K562 (cell line): ENCODE results near the gene DHCR24. TPM values are rescaled to one million over a fixed set of nuclear protein-coding genes. Genes with fewer than 3 reads are reported as not detected.

Source experiments
- ATAC-seq: fragments of 200-7000 bp; cut with Tn5 transposase; 3 replicates; pipeline ENCODE4 v1.9.1; 2020; ENCODE audit warnings: moderate library complexity
- BruUV-seq: library from RNA; stranded (reverse); fragments of 400-500 nt; replicated peaks from 2 replicates; lab custom pipeline; 2021; lab: Mats Ljungman, UMichigan
- CTCF ChIA-PET: fragments of 300-600 bp; formaldehyde crosslinking; extraction: SDS; loops from one replicate; lab custom pipeline; 2021; ENCODE audit warnings: low intra/inter-chr PET ratio; lab: Yijun Ruan, JAX
- POLR2A ChIA-PET: fragments of 300-600, 350-650 bp; sonication (Branson Sonifier 250); formaldehyde crosslinking; extraction: SDS; loops from one replicate; lab custom pipeline; 2021; ENCODE audit warnings: antibody characterized with exemption, inconsistent platforms; lab: Yijun Ruan, JAX
- DNase-seq, 4 experiments: peaks; one replicate each; pipeline versions ENCODE4 v3.0.0 to v3.0.0-alpha.2; 2011 to 2018; ENCODE audit warnings: low spot score in 3 of 4, mixed read lengths in 3 of 4; ENCODE audit errors: extremely low read depth in 1 of 4
- FAIRE-seq: peaks from 2 replicates; lab custom pipeline; 2011; peaks lifted over from hg19 to GRCh38; lab: Jason Lieb, UNC
- H2AFZ ChIP-seq: 2 replicates; pipeline ENCODE4 v1.6.0; 2011; ENCODE audit warnings: low read depth, low read length, control low read depth, inconsistent platforms
- H3K27ac ChIP-seq: fragments of 200-600 bp; 3 replicates; pipeline ENCODE4 v1.8.0; 2011; ENCODE audit warnings: low read depth, mild to moderate bottlenecking, control low read depth, inconsistent platforms, low read length, moderate library complexity, mixed read lengths; ENCODE audit errors: extremely low read depth
- H3K27me3 ChIP-seq, 2 experiments: fragments of 300-600 bp in 1 of 2; 2 replicates in 1 of 2; 3 replicates in 1 of 2; pipeline versions ENCODE4 v1.6.0 to v1.8.0; 2011; ENCODE audit warnings: inconsistent platforms in 2 of 2, low read length in 2 of 2, mild to moderate bottlenecking in 1 of 2, mixed read lengths in 1 of 2, moderate library complexity in 1 of 2; ENCODE audit not compliant: control insufficient read depth in 2 of 2, insufficient read depth in 2 of 2
- H3K36me3 ChIP-seq: fragments of 300-600 bp; 3 replicates; pipeline ENCODE4 v1.8.0; 2011; ENCODE audit warnings: mild to moderate bottlenecking, low read length, inconsistent platforms; ENCODE audit not compliant: control insufficient read depth, insufficient read depth
- H3K4me1 ChIP-seq, 2 experiments: fragments of 200-600 bp in 1 of 2; replicated peaks in 1 of 2; 2 replicates in 1 of 2; 3 replicates in 1 of 2; pipeline versions ENCODE4 v1.5.1 to v1.8.0; 2011; ENCODE audit warnings: inconsistent platforms in 2 of 2, low read length in 2 of 2, mild to moderate bottlenecking in 1 of 2, mixed read lengths in 1 of 2, moderate library complexity in 1 of 2; ENCODE audit not compliant: control insufficient read depth in 2 of 2, insufficient read depth in 2 of 2
- H3K4me2 ChIP-seq: 2 replicates; pipeline ENCODE4 v1.6.1; 2011; ENCODE audit warnings: low read length, control low read depth, inconsistent platforms, mixed read lengths; ENCODE audit not compliant: insufficient read depth
- H3K4me3 ChIP-seq: fragments of 200-600 bp; sonication (generic), shearing (Covaris generic); 2 replicates; pipeline ENCODE4 v1.5.1; 2016; ENCODE audit warnings: control low read depth, inconsistent platforms
- H3K79me2 ChIP-seq: fragments of 200-600 bp; 3 replicates; pipeline ENCODE4 v1.8.0; 2011; ENCODE audit warnings: low read length, inconsistent platforms; ENCODE audit not compliant: control insufficient read depth, insufficient read depth
- H3K9ac ChIP-seq, 2 experiments: 2 replicates each; pipeline versions ENCODE4 v1.6.0 to v1.6.1; 2011; ENCODE audit warnings: low read depth in 2 of 2, low read length in 2 of 2, control low read depth in 1 of 2, inconsistent platforms in 1 of 2, mild to moderate bottlenecking in 1 of 2, mixed read lengths in 1 of 2; ENCODE audit not compliant: insufficient read depth in 1 of 2
- H3K9me1 ChIP-seq: one replicate; pipeline ENCODE4 v1.6.0; 2011; ENCODE audit warnings: inconsistent platforms, mild to moderate bottlenecking, low read length, moderate library complexity; ENCODE audit not compliant: control insufficient read depth, insufficient read depth
- H3K9me3 ChIP-seq: replicated peaks from 2 replicates; pipeline ENCODE4 v1.5.1; 2011; ENCODE audit warnings: low read depth, low read length, inconsistent platforms; ENCODE audit not compliant: control insufficient read depth, insufficient read depth
- H4K20me1 ChIP-seq: replicated peaks from 2 replicates; pipeline ENCODE4 v1.6.1; 2011; ENCODE audit warnings: low read length, inconsistent platforms, mixed read lengths; ENCODE audit not compliant: control insufficient read depth, insufficient read depth
- ARNT ChIP-seq, 2 experiments: fragments of 450-650 bp; IDR thresholded peaks; 2 replicates each; pipeline ENCODE4 v1.6.1; 2016; ENCODE audit warnings: mild to moderate bottlenecking in 1 of 2
- CSDE1 ChIP-seq, 2 experiments: fragments of 450-650 bp; IDR thresholded peaks; 2 replicates each; pipeline ENCODE4 v1.6.1; 2016; ENCODE audit warnings: mild to moderate bottlenecking in 1 of 2
- NFYB ChIP-seq: IDR thresholded peaks from 2 replicates; pipeline ENCODE4 v1.6.1; 2011; ENCODE audit warnings: mild to moderate bottlenecking, moderate library complexity; ENCODE audit not compliant: insufficient read length; ENCODE audit errors: extremely low read depth
- U2AF2 ChIP-seq: fragments of 200-400 bp; formaldehyde crosslinking; optimal IDR thresholded peaks from 2 replicates; pipeline ENCODE3; 2017; ENCODE audit warnings: low read depth, mild to moderate bottlenecking, low read length
- ZNF184 ChIP-seq: sonication (generic); formaldehyde crosslinking; IDR thresholded peaks from 2 replicates; pipeline ENCODE4 v1.5.0; 2020; ENCODE audit warnings: missing genetic modification reagents
- ZNF76 ChIP-seq: fragments of 250-450 bp; sonication (Bioruptor Pico); IDR thresholded peaks from 2 replicates; pipeline ENCODE4 v1.4.0; 2020; ENCODE audit warnings: mild to moderate bottlenecking, moderate library complexity, borderline replicate concordance
- WGBS: fragments of 100-300 bp; shearing (Covaris generic); methylation state at CpG from one replicate; pipeline ENCODE4 v1.1.6; 2016; ENCODE audit warnings: low coverage, mixed read lengths; ENCODE audit not compliant: insufficient coverage; ENCODE audit errors: missing lambda C conversion rate; 5-methylcytosine and 5-hydroxymethylcytosine counted together
- in situ Hi-C: fragments of 300-500 bp; cut with MboI; formaldehyde crosslinking; loops from 4 replicates; pipeline ENCODE4 v1.15.0; 2018; ENCODE audit warnings: inconsistent platforms, mixed read lengths
- intact Hi-C: fragments of 100-400 bp; cut with micrococcal nuclease; formaldehyde crosslinking; loops from 2 replicates; pipeline ENCODE4 v1.14.2; 2022
- polyA plus RNA-seq, 8 experiments: library from polyadenylated mRNA; depleted of rRNA in 4 of 8; stranded (reverse) in 5 of 8; unstranded in 3 of 8; fragments of >200 nt; fragmentation: Nextera tagmentation in 2 of 8; fragmentation: Illumina TruSeq in 1 of 8; extraction: Ambion mirVana in 2 of 8; extraction: Trizol in 1 of 8; gene quantifications; 2 replicates each; pipeline versions ENCODE4 v1.2.1 to v1.2.3, GENCODE V29; 2011 to 2014; ENCODE audit warnings: inconsistent platforms in 1 of 8, missing spikeins in 1 of 8
- total RNA-seq, 7 experiments: library from RNA; depleted of rRNA in 6 of 7; stranded (reverse); fragments of >200 nt in 6 of 7; fragmentation: Illumina TruSeq in 2 of 7; extraction: Trizol in 2 of 7; gene quantifications; 2 replicates each; pipeline versions ENCODE4 v1.2.1 to v1.2.3, GENCODE V29; 2011 to 2021; ENCODE audit warnings: low replicate concordance in 1 of 7
- TF ChIP-seq, protein P1 (sequence below): fragments of 450-650 bp; formaldehyde crosslinking; IDR thresholded peaks from 2 replicates; pipeline ENCODE4 v1.4.0; 2020; ENCODE audit warnings: mild to moderate bottlenecking, moderate library complexity
- TF ChIP-seq, protein P2 (sequence below): fragments of 450-650 bp; IDR thresholded peaks from 2 replicates; pipeline ENCODE4 v1.7.0; 2016; ENCODE audit warnings: borderline replicate concordance
- TF ChIP-seq, protein P3 (sequence below): fragments of 250-450 bp; sonication (Bioruptor Pico); IDR thresholded peaks from 2 replicates; pipeline ENCODE4 v1.9.0; 2021; ENCODE audit warnings: mild to moderate bottlenecking

The DHCR24 gene
- total and polyA plus RNA-seq, 9 of the 15 experiments (the other 6 are each of a cell fraction or from before 2014, with no cell fraction given): 23.4 to 161 (median 79.9) TPM

DNA sequence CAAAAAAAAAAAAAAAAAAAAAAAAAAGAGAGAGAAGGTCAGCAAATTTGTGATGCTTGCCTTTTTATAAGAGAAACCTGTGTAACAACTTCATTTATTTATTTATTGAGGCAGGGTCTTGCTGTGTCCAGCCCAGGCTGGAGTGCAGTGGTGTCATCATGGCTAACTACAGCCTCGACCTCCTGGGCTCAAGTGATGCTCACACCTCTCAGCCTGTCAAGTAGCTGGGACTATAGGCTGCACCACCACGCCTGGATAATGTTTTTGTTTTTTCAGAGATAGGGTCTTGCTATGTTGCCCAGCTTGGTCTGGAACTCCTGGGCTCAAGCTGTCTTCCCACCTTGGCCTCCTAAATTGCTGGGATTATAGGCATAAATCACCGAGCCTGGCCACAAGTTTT lies 42.4 kb downstream of the DHCR24 start (continued):
- TF ChIP-seq, protein P1, sequence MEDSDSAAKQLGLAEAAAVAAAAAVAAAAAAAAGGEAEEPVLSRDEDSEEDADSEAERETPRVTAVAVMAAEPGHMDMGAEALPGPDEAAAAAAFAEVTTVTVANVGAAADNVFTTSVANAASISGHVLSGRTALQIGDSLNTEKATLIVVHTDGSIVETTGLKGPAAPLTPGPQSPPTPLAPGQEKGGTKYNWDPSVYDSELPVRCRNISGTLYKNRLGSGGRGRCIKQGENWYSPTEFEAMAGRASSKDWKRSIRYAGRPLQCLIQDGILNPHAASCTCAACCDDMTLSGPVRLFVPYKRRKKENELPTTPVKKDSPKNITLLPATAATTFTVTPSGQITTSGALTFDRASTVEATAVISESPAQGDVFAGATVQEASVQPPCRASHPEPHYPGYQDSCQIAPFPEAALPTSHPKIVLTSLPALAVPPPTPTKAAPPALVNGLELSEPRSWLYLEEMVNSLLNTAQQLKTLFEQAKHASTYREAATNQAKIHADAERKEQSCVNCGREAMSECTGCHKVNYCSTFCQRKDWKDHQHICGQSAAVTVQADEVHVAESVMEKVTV (CRISPR knock-in tag): no peak
- no peak for TF ChIP-seq U2AF2
- TF ChIP-seq NFYB: no peak

DNA sequence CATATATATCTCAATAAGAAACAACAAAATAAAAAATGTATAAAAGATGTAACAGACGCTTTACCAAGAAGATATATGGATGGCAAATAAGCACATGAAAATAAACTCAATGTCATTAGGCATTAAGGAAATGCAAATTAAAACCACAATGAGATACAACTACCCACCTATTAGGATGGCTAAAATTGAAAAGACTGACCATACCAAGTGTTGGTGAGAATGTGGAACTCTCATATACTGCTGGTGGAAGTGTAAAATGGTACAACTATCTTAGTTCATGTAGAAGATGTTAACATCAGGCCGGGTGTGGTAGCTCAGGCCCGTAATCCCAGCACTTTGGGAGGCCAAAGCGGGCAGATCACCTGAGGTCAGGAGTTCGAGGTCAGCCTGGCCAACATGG lies 43.5 kb downstream of the DHCR24 start:
- WGBS: 52% methylated on average over 5 of the region's 5 CpGs
- Histone ChIP-seq H3K4me2 (no peak overlapping the region), H3K9ac (no peak overlapping the region), H3K27ac (no peak overlapping the region), H3K4me3 (no peak overlapping the region), H3K4me1 (no peaks in the 10 kb centered on the region), H3K9me3 (no peaks in the 10 kb centered on the region), H3K9me1 (no peaks in the 10 kb centered on the region), H2AFZ (no peak overlapping the region), H3K27me3 (0 out of 5 replicates have a peak, but pooled peaks cover 0 to under 1% of the 10 kb centered on the region in 2 experiments), H4K20me1 (peaks cover 9% of the 10 kb centered on the region; the same call in 1 of the 2 replicates), H3K79me2 (no peaks in the 10 kb centered on the region), H3K36me3 (peaks cover 8% of the 10 kb centered on the region; the same call in 2 of the 3 replicates)
- FAIRE-seq (no peak), ATAC-seq (no peak), DNase-seq (no peak)
- intact Hi-C loops (no loop called here), in situ Hi-C loops (no loop called here)
- ChIA-PET POLR2A (no interaction called here), CTCF (no interaction called here)
- TF ChIP-seq, protein P2, sequence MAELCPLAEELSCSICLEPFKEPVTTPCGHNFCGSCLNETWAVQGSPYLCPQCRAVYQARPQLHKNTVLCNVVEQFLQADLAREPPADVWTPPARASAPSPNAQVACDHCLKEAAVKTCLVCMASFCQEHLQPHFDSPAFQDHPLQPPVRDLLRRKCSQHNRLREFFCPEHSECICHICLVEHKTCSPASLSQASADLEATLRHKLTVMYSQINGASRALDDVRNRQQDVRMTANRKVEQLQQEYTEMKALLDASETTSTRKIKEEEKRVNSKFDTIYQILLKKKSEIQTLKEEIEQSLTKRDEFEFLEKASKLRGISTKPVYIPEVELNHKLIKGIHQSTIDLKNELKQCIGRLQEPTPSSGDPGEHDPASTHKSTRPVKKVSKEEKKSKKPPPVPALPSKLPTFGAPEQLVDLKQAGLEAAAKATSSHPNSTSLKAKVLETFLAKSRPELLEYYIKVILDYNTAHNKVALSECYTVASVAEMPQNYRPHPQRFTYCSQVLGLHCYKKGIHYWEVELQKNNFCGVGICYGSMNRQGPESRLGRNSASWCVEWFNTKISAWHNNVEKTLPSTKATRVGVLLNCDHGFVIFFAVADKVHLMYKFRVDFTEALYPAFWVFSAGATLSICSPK: no peak
- TF ChIP-seq ZNF184 (CRISPR knock-in tag) (0 out of 2 replicates have a peak, but pooled peaks have one; percentile 29), ZNF76 (CRISPR knock-in tag) (no peak), ARNT (IDR thresholded peaks at IDR 0.05) (no peak), CSDE1 (IDR thresholded peaks at IDR 0.05) (no peak)
- TF ChIP-seq, protein P3, sequence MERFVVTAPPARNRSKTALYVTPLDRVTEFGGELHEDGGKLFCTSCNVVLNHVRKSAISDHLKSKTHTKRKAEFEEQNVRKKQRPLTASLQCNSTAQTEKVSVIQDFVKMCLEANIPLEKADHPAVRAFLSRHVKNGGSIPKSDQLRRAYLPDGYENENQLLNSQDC (CRISPR knock-in tag): no peak
- no TSS peak for BruUV-seq
